Fibroblast of peridontal ligament (primary cell): ENCODE measurements around the gene FGF19.

Source experiments
- DNase-seq: peaks from one replicate; pipeline ENCODE4 v3.0.0-alpha.2; 2010; ENCODE audit errors: extremely low read depth

FGF19 gene

DNA sequence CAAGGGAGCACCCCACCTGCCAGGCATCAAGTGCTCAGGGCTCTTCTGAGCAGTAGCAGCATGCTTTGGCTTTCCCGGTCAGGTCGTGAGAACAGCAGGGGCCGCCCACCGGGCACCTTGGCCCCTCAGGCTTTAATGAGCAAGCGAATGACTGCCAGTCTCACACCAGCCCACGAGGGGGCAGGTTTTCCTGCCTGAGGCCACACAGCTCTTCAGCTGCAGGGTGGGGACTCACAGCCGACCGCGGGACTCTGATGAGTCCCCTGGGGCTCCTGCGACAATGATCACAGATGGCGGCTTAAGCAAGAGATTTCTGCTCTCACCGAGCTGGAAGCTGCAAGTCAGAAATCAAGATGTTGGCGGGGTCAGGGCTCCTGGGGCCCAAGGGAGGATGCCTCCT, 14.3 kb upstream of the FGF19 start:
- DNase-seq, result no peak

DNA sequence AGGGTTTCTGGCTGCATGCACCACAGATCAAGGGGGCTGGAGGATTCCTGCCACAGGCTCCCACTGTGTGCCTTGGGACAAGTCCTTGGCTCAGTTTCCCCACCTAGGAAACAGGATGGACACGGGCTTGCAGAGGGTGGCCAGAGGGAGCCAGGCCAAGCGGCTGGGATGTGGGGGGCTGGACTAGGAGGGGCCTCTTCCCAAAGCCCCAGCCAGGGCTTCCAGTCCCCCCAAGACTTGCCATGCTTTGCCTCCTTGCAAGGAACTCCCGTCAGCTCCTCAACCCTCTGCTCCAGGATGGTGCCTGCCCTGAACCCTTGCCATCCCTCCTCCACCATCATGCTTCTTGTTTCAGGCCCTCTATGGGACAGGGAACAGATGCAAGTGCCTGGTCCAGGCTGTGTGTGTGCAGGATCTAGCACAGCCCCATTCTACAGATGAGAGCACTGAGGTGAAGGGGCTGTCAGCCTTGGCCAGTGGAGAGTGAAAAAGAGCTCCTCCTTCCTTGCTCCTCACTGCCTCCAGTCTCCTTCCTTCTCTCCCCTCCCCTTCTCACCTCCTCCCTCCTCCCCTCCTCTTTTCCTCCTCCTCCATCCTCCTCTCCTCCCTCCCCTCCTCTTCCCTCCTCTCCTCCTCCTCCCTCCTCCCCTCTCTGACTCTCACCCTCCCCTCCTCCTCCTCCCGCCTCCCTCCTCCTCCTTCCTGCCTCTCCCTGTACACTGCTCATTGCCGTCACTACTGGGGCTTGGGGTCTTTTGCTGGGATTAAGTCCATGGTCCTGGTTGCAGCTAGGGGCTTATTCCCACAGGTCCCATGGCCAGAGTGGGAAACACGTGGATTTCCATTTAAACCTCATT, 13.3 kb upstream of the FGF19 start:
- DNase-seq, result no peak

DNA sequence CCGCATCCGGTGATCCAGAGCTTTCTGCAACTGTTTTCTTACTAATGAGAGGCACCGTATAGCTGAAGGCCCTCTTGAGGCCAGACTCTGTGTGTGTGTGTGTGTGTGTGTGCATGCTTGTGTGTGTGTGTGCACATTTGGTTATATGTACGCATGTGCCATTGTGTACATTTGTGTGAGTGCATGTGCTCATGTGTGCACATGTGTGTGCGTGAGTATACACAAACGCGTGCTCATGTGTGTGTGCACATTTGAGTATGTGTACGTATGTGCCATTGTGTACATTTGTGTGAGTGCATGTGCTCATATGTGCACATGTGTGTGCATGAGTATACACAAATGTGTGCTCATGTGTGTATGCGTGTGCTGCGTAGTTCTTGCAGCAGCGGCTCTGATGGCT, 12.3 kb upstream of the FGF19 start:
- DNase-seq, result no peak

DNA sequence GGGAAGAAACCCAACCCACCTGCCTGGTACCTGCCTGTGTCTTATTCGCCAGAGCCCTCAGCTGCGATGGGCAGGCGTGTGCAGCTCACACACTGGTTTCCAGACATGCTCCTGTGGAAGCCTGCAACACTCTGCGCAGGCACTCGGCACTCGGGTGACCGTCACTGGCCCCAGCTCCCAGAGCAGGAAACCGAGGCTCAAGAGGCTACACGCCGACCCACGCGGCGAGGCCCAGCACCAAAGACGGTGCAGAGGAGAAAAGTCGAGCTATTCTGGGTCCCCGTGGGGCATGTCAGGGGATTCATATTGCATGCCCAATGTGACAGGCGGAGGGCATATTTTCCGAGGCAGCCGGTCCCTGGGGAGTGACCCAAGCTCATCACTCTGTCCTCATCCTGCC, 11.6 kb upstream of the FGF19 start:
- DNase-seq, result no peak

DNA sequence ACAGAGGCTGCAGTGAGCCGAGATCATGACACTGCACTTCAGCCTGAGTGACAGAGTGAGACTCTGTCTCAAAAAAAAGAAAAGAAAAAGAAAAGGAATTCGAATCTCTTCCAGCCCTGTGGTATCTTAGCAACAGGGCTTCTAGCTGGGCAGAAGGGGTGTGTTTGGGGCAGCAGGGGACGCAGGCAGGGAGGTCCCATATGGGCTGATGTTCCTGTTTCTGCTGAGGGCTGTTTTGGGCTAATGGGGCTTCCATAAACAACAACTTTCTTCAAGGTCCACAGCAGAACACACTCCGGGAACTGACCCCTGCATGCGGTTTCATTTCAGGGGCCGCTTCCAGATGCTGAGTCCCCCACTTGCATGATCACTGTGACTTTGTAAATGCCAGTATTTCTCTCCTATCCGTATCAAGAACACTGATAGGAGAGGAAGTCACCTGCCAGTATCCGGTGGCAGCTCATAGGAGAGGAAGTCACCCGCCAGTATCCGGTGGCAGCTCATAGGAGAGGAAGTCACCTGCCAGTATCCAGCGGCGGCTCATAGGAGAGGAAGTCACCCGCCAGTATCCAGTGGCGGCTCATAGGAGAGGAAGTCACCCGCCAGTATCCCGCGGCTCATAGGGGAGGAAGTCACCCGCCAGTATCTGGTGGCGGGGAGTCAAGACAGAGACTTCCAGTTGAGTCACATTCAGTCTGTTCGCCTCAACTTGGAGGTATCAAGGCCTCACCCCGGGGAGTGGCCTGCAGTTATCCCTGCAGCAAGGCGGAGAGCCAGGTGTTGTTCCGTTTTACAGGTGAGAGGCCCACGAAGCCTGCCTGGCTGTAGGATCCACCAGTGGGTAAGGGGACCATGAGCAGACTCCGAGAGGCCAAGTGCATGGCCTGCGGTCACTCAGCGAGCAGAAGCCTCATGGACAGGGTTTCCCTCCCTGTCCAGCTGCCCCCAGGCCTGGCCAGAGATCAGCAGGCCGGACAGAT, 8.3 kb upstream of the FGF19 start:
- no peak for DNase-seq

- no peak for DNase-seq
These were observed 5.0 kb upstream of the FGF19 start for GRCh38 chr11:69708736-69709401.

GRCh38 chr11:69707176-69707575, 3.4 kb upstream of the FGF19 start:
- no peak for DNase-seq

DNA sequence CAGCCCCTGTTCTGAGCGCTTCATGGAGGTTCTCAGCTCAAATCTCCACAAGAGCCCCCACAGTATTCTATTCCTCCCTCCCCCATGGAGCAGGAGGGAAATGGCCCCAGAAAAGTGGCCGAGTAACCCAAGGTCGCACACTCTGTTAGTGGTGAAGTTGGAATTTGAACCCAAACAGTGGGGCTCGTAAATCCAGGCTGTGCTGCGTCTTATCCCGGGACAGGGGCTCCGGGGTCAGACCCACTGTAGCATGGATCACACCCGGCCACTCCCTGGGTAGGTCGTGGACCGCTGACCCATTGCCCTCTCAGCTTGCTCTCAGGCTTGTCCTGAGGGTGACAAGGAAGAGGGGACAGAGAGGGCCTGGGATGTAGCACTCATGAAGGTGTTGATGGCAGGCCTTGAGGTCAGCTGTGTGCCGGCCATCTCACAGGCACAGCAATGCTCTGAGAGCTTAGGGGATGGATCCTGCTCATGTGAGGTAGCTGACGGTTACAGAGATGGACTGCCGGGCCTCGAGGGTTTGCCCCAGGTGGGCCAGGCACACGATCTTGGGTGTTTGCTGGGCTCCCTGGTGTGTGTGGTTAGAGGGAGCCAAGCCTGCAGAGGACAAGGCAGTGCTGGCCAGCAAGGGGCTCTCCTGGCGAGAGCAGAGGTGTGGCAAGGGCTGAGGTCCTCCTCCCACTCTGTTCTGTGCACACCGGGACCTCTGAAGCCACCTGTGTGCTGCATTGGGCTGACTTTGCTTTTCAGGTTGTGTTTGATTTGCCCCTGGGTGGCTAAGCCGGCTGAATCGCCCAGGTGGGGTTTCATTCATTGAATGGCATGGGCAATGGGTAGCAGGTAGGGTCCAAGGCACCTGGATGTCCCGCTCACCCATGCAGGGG, 2.3 kb upstream of the FGF19 start:
- no peak for DNase-seq

GRCh38 chr11:69705351-69705811, 1.6 kb upstream of the FGF19 start:
- no peak for DNase-seq

- DNase-seq, result no peak
These were observed 859 bp upstream of the FGF19 start for GRCh38 chr11:69704508-69705253.

DNA sequence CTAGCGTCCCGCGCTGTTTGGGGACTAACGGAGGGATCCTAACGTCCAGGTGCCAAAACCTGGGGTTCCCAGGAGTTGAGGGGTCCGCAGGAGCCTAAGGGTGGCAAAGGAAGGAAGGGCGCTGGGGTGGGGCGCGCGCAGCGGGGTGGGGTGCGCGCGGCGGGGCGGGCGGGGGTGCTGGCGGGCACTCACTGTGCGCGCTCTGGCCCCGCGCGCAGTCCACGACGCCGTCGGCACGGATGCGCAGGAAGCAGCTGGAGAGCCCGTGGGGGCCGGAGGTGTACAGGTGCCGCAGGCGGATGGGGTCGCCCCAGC, 412 bp downstream of the FGF19 start:
- no peak for DNase-seq

DNA sequence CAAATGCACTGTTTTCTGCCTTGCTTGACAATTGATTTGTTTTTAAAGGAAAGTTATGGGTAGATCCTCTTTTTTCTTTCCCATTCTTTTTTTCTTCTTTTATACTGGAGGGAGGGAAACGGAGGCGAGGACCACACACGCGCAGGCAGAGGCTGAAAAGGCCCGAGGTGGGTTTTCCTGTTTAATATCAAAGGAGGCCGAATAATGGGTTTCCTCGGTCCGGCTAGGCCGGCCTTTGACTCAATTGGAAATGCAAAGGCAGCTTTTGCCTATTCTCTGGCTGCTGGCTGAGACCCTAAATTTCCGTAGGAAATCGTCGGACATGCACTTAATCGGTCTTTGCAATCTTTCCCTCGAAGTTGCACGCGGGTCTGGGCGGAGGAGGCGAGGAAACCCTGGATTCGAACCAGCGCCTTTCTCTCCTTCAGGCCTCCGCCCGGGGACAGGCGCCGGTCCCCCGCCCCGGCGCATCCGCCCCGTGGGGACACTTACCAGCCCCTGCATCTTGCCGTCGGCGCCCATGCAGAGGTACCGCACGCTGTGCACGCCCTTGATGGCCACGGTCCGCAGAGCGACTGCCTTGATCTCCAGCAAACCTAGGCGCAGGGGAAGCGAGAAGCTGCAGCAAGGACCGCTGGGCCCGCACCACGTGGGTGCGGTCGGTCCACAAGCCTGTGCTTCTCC, 911 bp downstream of the FGF19 start:
- DNase-seq, result no peak

DNA sequence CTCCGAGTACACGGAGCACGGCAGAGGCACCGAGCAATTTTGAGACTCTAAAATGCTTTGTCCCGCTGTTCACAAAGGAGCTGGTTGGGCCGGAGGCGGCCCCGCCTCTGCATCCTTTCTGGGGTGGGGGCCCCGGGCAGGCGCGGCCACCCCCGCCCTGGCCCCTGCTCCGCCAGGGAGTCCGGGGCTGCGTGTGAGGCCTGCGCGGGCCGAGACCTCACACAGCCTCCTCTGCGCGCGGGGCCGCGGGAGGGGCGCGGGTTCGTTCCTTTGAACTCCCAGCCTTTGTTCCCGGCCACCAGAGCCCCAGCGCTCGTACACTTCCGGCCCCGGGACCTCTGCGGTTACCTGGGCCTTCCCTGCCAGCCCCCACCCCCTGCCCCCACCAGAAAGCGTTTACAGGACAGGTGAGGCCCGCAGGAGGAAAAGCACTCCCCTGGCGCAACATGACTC, 1.6 kb downstream of the FGF19 start:
- no peak for DNase-seq

- peak; percentile 10 for DNase-seq
These were observed 3.3 kb downstream of the FGF19 start for GRCh38 chr11:69700278-69701140.

DNA sequence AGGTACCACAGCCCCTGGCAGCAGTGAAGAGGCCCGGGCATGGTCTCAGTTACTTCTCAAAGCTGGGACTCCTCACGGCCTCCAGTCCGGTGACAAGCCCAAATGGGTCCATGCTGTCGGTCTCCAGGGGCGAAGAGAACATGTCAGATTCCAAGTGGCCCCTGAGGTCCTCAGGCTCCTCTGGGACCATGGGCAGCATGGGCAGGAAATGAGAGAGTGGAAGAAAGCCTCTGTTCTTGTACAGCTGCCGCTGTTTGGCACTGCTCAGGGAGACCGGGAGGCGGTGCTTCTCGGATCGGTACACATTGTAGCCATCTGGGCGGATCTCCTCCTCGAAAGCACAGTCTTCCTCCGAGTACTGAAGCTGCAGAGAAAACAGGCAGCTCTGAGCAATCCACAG, 4.6 kb downstream of the FGF19 start:
- DNase-seq, result no peak

GRCh38 chr11:69698362-69698761, 5.5 kb downstream of the FGF19 start:
- no peak for DNase-seq

GRCh38 chr11:69697861-69698260, 6.0 kb downstream of the FGF19 start:
- DNase-seq, result no peak

GRCh38 chr11:69697469-69697843, 6.4 kb downstream of the FGF19 start:
- no peak for DNase-seq
